Mesenchymal stem cell (in vitro differentiated cells and primary cell): ENCODE data around the gene RAET1E.

ENCODE experiments used
- DNase-seq: peaks from one replicate; pipeline ENCODE4 v3.0.0-alpha.2; 2013
- H2AFZ ChIP-seq: one replicate; pipeline ENCODE4 v1.6.1; 2013; ENCODE audit warnings: low read depth, mild to moderate bottlenecking, control low read depth, inconsistent platforms, low read length, moderate library complexity
- H2AK5ac ChIP-seq: 2 replicates; pipeline ENCODE4 v1.6.1; 2013; ENCODE audit warnings: low read length, moderate library complexity, mild to moderate bottlenecking, inconsistent platforms; ENCODE audit not compliant: severe bottlenecking
- H2BK120ac ChIP-seq: one replicate; pipeline ENCODE4 v1.6.1; 2013; ENCODE audit warnings: low read depth, mild to moderate bottlenecking, inconsistent platforms, low read length, moderate library complexity
- H2BK12ac ChIP-seq, 2 experiments: one replicate each; pipeline ENCODE4 v1.6.1; 2013; ENCODE audit warnings: inconsistent platforms in 2 of 2, low read length in 2 of 2, mild to moderate bottlenecking in 2 of 2, moderate library complexity in 2 of 2, control low read depth in 1 of 2
- H2BK15ac ChIP-seq: one replicate; pipeline ENCODE4 v1.6.1; 2013; ENCODE audit warnings: mild to moderate bottlenecking, low read depth, inconsistent platforms; ENCODE audit not compliant: poor library complexity, severe bottlenecking
- H2BK5ac ChIP-seq: 2 replicates; pipeline ENCODE4 v1.6.1; 2013; ENCODE audit warnings: low read depth, mild to moderate bottlenecking, low read length, control low read depth, inconsistent platforms; ENCODE audit not compliant: poor library complexity, severe bottlenecking
- H3K14ac ChIP-seq, 2 experiments: one replicate each; pipeline ENCODE4 v1.6.1; 2013; ENCODE audit warnings: inconsistent platforms in 2 of 2, low read length in 2 of 2, control low read depth in 1 of 2, mild to moderate bottlenecking in 1 of 2, moderate library complexity in 1 of 2
- H3K18ac ChIP-seq, 2 experiments: one replicate each; pipeline ENCODE4 v1.6.1; 2013; ENCODE audit warnings: inconsistent platforms in 2 of 2, low read length in 2 of 2, control low read depth in 1 of 2, low read depth in 1 of 2, mild to moderate bottlenecking in 1 of 2
- H3K23ac ChIP-seq, 2 experiments: one replicate each; pipeline ENCODE4 v1.6.1; 2013; ENCODE audit warnings: inconsistent platforms in 2 of 2, low read length in 2 of 2, mild to moderate bottlenecking in 2 of 2, moderate library complexity in 2 of 2, control low read depth in 1 of 2
- H3K27ac ChIP-seq: 2 replicates; pipeline ENCODE4 v1.5.1; 2013; ENCODE audit warnings: mild to moderate bottlenecking, moderate library complexity, low read length, control low read depth, inconsistent platforms; ENCODE audit not compliant: poor library complexity, severe bottlenecking
- H3K27me3 ChIP-seq, 2 experiments: 2 replicates each; pipeline versions ENCODE4 v1.6.1 to v1.7.0; 2013; ENCODE audit warnings: low read length in 2 of 2, mild to moderate bottlenecking in 2 of 2, moderate library complexity in 2 of 2, control low read depth in 1 of 2, inconsistent platforms in 1 of 2; ENCODE audit not compliant: control insufficient read depth in 1 of 2, insufficient read depth in 1 of 2
- H3K36me3 ChIP-seq, 2 experiments: 2 replicates each; pipeline versions ENCODE4 v1.6.1 to v1.7.0; 2013; ENCODE audit warnings: low read length in 2 of 2, control low read depth in 1 of 2, inconsistent platforms in 1 of 2, low read depth in 1 of 2, mild to moderate bottlenecking in 1 of 2; ENCODE audit not compliant: insufficient read depth in 2 of 2, control insufficient read depth in 1 of 2
- H3K4ac ChIP-seq, 2 experiments: one replicate each; pipeline ENCODE4 v1.6.1; 2013; ENCODE audit warnings: inconsistent platforms in 2 of 2, low read length in 2 of 2, mild to moderate bottlenecking in 2 of 2, moderate library complexity in 2 of 2, control low read depth in 1 of 2, low read depth in 1 of 2
- H3K4me1 ChIP-seq: 2 replicates; pipeline ENCODE4 v1.6.1; 2013; ENCODE audit warnings: low read depth, low read length, control low read depth; ENCODE audit not compliant: control insufficient read depth, insufficient read depth
- H3K4me2 ChIP-seq: 2 replicates; pipeline ENCODE4 v1.6.1; 2013; ENCODE audit warnings: low read length, mild to moderate bottlenecking, inconsistent platforms; ENCODE audit not compliant: poor library complexity, severe bottlenecking
- H3K4me3 ChIP-seq, 2 experiments: 2 replicates each; pipeline versions ENCODE4 v1.5.1 to v1.7.0; 2013; ENCODE audit warnings: low read length in 2 of 2, mild to moderate bottlenecking in 2 of 2, control low read depth in 1 of 2, low read depth in 1 of 2; ENCODE audit not compliant: insufficient read depth in 1 of 2
- H3K79me1 ChIP-seq: replicated peaks from 2 replicates; pipeline ENCODE4 v1.6.1; 2013; ENCODE audit warnings: mild to moderate bottlenecking, control low read depth, low read length, inconsistent platforms; ENCODE audit not compliant: poor library complexity, severe bottlenecking
- H3K9ac ChIP-seq: 2 replicates; pipeline ENCODE4 v1.7.0; 2013; ENCODE audit warnings: mild to moderate bottlenecking, low read length, moderate library complexity
- H3K9me3 ChIP-seq: 2 replicates; pipeline ENCODE4 v1.7.0; 2013; ENCODE audit warnings: mild to moderate bottlenecking, low read length; ENCODE audit not compliant: control insufficient read depth
- H4K8ac ChIP-seq: one replicate; pipeline ENCODE4 v1.6.1; 2013; ENCODE audit warnings: inconsistent platforms, mild to moderate bottlenecking, low read length, moderate library complexity
- H4K91ac ChIP-seq: one replicate; pipeline ENCODE4 v1.6.1; 2013; ENCODE audit warnings: mild to moderate bottlenecking, low read length, inconsistent platforms
- WGBS: methylation state at CpG from one replicate; pipeline ENCODE4 v1.1.7; 2013; ENCODE audit warnings: mixed read lengths; 5-methylcytosine and 5-hydroxymethylcytosine counted together

The RAET1E gene

DNA sequence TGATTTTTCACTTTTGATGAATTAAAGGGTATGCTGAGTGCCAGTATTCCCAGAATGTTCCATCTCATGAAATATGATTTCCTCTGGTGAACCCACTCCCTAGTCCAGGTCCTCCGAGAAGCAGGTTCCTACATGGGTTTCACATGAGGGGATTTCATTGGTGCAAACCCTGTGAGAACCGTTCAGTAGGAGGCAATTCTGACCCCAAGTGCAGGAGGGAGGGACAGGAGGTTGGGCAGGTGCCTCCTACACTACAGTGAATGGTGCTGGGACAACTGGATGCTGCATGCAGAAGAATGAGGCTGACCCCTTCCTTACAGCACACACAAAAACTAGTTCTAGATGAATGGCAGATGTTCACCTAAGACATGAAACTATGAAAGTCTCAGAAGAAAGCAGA, 38.8 kb upstream of the RAET1E start:
- Histone ChIP-seq H4K91ac (no peak overlapping the region), H3K27ac (no peak overlapping the region), H3K4me3 (no peak overlapping the region), H2BK12ac (no peak overlapping the region), H3K27me3 (peaks cover 72% of the 10 kb centered on the region in 2 experiments), H2BK120ac (no peak overlapping the region), H3K23ac (no peak overlapping the region), H3K9me3 (no peaks in the 10 kb centered on the region), H3K4ac (no peak overlapping the region), H3K14ac (no peak overlapping the region), H2AFZ (no peak overlapping the region), H3K36me3 (no peaks in the 10 kb centered on the region), H2AK5ac (no peak overlapping the region), H2BK15ac (no peak overlapping the region), H4K8ac (no peak overlapping the region), H3K4me1 (peaks cover 13% of the 10 kb centered on the region), H3K9ac (no peak overlapping the region), H2BK5ac (no peak overlapping the region), H3K18ac (no peak overlapping the region), H3K4me2 (no peak overlapping the region), H3K79me1 (no peaks in the 10 kb centered on the region)
- DNase-seq, result no peak
- WGBS, result 60% methylated on average over 2 of the region's 2 CpGs

DNA sequence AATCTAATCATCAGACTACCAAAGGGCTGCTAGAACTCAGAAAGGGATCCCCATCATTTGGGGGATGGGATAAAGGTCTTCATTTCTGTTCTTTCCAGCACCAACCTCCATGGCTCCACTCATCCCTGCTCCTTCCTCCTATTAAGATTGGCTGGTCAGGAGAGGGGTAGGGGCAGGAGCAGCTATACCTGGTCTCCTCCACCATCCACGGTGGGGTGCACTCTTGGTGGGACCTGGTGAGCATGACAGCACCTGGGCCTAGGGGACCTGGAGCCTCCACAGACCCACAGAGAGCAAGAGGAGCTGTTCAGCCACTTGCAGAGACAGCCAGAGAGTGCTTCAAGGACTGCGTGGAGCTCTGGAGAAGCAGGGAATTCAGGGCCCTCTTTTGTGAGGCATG, 37.8 kb upstream of the RAET1E start:
- Histone ChIP-seq H3K4me3 (no peak overlapping the region), H2BK5ac (no peak overlapping the region), H3K9me3 (no peaks in the 10 kb centered on the region), H3K27me3 (peaks cover 72 to 77% of the 10 kb centered on the region in 2 experiments), H4K8ac (no peak overlapping the region), H3K9ac (no peak overlapping the region), H3K4me2 (no peak overlapping the region), H3K36me3 (no peaks in the 10 kb centered on the region), H3K4me1 (peaks cover 10% of the 10 kb centered on the region), H3K23ac (peak overlapping the region in 1 of 2 experiments; percentile 26), H3K27ac (no peak overlapping the region), H3K79me1 (no peaks in the 10 kb centered on the region), H3K18ac (no peak overlapping the region), H2AK5ac (no peak overlapping the region), H3K14ac (no peak overlapping the region), H4K91ac (no peak overlapping the region), H2BK15ac (no peak overlapping the region), H2BK120ac (no peak overlapping the region), H3K4ac (no peak overlapping the region), H2AFZ (no peak overlapping the region), H2BK12ac (no peak overlapping the region)
- WGBS, result 74% methylated on average over 2 of the region's 2 CpGs
- no peak for DNase-seq

DNA sequence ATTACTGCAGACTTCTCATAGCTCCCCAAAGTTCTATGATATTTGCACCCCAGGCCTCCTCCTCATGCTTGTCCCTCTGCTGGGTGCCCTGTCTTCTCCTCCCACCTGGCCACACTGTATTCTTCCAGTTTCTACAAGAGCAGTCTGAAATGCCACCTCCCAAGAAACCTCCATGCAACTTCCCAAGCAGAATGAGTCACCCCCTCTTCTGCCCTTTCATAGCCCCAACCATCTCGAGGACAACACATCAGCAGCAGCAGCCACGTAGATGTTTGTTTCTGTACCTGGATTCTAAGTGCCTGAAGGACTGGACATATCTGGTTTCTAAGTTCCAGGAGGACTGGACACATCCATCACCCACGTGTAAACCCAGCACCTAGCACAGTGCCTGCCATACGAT, 37.3 kb upstream of the RAET1E start:
- Histone ChIP-seq H3K27ac (no peak overlapping the region), H3K9me3 (no peaks in the 10 kb centered on the region), H2AK5ac (no peak overlapping the region), H3K4me3 (no peak overlapping the region), H3K9ac (no peak overlapping the region), H3K27me3 (peaks cover 72 to 74% of the 10 kb centered on the region in 2 experiments), H2BK12ac (no peak overlapping the region), H4K8ac (no peak overlapping the region), H3K79me1 (no peaks in the 10 kb centered on the region), H3K18ac (no peak overlapping the region), H3K4me1 (peaks cover 10% of the 10 kb centered on the region), H3K4ac (no peak overlapping the region), H2BK120ac (no peak overlapping the region), H3K14ac (no peak overlapping the region), H2BK15ac (no peak overlapping the region), H2AFZ (no peak overlapping the region), H3K36me3 (no peaks in the 10 kb centered on the region), H3K4me2 (no peak overlapping the region), H2BK5ac (no peak overlapping the region), H4K91ac (no peak overlapping the region), H3K23ac (peak overlapping the region in 1 of 2 experiments; percentile 26)
- no peak for DNase-seq
- 37% methylated on average over 4 of the region's 4 CpGs for WGBS

DNA sequence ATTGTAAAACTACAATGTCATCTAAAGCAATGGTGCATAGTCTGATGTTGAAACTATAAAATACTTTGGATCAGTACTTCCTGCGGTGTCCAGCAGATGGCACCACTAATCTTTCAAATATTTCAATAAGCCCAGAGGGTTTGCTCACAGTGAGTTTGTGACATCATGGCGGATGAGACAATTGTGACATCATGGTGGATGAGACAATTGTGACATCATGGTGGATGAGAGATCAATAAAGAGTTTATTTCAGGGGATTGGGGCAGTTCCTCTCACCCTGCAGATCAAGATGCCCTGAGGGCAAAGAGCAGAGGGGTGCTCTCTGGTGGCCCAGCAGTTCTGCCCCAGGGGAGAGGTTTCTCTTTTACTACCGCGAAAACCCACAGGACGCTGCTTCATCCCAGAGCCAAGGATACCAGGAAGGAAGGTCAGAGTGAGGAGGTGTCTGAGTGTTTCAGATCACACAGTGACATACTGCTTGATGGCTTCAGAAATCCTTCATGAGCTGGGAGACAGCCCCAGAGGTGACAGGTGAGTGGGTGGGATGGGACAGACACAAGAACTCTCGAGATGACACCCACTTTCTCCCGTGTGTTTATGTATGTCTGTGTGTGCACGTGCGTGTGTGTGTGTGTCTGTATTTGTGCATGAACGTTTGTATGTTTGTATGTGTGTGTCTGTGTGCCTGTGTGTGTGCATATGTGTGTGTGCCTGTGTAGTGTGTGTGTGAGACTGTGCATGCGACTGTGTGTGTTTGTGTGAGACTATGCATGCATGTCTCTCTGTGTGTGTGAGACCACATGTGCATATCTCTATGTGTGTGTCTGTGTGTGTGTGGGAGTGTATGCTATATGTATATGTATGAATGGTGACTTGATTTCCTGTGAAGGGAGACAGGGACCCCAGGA, 36.6 kb upstream of the RAET1E start:
- H3K4me2 ChIP-seq, result no peak overlapping the region
- H3K23ac ChIP-seq, result no peak overlapping the region
- H4K91ac ChIP-seq, result no peak overlapping the region
- no peak overlapping the region for H2BK5ac ChIP-seq
- H3K9me3 ChIP-seq, result no peaks in the 10 kb centered on the region
- H3K14ac ChIP-seq, result no peak overlapping the region
- no peak overlapping the region for H3K27ac ChIP-seq
- no peak overlapping the region for H3K4me3 ChIP-seq
- peak; percentile 83 for DNase-seq
- no peak overlapping the region for H2BK15ac ChIP-seq
- H3K18ac ChIP-seq, result no peak overlapping the region
- no peaks in the 10 kb centered on the region for H3K36me3 ChIP-seq
- H3K79me1 ChIP-seq, result no peaks in the 10 kb centered on the region
- no peak overlapping the region for H2BK120ac ChIP-seq
- peaks cover 71% of the 10 kb centered on the region in 2 experiments for H3K27me3 ChIP-seq
- no peak overlapping the region for H3K9ac ChIP-seq
- no peak overlapping the region for H4K8ac ChIP-seq
- H3K4me1 ChIP-seq, result peaks cover 10% of the 10 kb centered on the region
- 48% methylated on average over 10 of the region's 11 CpGs for WGBS
- no peak overlapping the region for H2AFZ ChIP-seq
- H2AK5ac ChIP-seq, result no peak overlapping the region
- H2BK12ac ChIP-seq, result no peak overlapping the region
- H3K4ac ChIP-seq, result no peak overlapping the region
